HFF-Myc (cell line): ENCODE measurements around the gene SLC25A22.

Experiments
- DNase-seq: peaks from one replicate; pipeline ENCODE4 v3.0.0-alpha.2; 2011; ENCODE audit warnings: low read depth; ENCODE audit errors: extremely low read depth
- H3K4me3 ChIP-seq: replicated peaks from 2 replicates; pipeline ENCODE4 v1.5.1; 2011; ENCODE audit warnings: low read depth, mild to moderate bottlenecking, control low read depth, low read length
- TF ChIP-seq, protein P1 (sequence below): IDR thresholded peaks from 2 replicates; pipeline ENCODE4 v1.5.1; 2012; ENCODE audit warnings: mild to moderate bottlenecking, low read depth, low read length, control low read depth; ENCODE audit errors: missing control alignments

Gene SLC25A22

DNA sequence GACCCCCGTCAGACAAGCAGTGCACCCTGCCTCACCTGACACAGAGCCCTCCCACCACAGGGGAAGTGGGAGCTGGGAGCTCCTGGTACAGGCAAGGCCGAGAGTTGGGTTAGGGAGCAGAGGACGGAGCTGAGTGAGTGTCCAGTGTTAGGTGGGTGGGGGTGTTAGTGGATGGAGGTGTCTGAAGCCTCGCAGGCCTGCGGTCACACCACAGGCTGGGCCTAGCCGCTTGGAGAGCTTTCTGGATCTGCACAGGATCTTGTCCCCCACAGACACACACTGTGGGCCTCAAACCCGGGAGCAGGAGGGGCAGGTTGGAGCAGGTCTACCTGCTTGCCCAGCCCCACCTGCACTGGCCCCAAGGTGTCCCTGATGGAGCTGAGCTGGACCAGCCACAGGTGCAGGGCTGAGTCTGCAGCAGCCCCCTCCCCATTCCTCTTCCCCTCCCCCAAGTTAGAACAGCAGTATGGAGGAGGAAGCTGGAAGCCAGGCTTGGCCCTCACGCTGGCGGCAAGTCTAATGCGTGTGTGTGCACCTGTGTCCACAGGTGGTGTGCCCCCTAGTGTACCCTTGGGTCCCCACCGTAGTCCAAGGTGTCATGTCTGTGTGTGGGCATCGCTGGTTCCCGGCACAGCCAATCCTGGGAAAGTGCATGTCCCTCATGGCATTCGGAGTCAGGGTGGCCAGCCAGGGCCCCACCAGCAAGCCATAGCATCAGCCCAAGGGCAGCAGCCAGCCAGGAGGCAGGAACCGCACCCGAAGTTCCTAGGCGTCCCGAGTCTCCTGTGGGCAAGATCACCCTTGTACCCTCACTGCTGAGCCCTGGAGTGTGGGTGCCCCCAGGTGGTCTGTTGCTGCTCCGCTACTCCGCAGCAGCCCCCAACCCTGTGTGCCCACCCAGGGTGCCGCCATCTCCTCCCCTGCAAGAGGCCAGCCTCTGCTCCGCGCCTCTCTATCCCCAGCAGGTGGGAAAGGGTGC is 18.8 kb downstream of the SLC25A22 start:
- no peak for DNase-seq
- no peak overlapping the region for H3K4me3 ChIP-seq
- TF ChIP-seq, protein P1, sequence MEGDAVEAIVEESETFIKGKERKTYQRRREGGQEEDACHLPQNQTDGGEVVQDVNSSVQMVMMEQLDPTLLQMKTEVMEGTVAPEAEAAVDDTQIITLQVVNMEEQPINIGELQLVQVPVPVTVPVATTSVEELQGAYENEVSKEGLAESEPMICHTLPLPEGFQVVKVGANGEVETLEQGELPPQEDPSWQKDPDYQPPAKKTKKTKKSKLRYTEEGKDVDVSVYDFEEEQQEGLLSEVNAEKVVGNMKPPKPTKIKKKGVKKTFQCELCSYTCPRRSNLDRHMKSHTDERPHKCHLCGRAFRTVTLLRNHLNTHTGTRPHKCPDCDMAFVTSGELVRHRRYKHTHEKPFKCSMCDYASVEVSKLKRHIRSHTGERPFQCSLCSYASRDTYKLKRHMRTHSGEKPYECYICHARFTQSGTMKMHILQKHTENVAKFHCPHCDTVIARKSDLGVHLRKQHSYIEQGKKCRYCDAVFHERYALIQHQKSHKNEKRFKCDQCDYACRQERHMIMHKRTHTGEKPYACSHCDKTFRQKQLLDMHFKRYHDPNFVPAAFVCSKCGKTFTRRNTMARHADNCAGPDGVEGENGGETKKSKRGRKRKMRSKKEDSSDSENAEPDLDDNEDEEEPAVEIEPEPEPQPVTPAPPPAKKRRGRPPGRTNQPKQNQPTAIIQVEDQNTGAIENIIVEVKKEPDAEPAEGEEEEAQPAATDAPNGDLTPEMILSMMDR, result no peak

DNA sequence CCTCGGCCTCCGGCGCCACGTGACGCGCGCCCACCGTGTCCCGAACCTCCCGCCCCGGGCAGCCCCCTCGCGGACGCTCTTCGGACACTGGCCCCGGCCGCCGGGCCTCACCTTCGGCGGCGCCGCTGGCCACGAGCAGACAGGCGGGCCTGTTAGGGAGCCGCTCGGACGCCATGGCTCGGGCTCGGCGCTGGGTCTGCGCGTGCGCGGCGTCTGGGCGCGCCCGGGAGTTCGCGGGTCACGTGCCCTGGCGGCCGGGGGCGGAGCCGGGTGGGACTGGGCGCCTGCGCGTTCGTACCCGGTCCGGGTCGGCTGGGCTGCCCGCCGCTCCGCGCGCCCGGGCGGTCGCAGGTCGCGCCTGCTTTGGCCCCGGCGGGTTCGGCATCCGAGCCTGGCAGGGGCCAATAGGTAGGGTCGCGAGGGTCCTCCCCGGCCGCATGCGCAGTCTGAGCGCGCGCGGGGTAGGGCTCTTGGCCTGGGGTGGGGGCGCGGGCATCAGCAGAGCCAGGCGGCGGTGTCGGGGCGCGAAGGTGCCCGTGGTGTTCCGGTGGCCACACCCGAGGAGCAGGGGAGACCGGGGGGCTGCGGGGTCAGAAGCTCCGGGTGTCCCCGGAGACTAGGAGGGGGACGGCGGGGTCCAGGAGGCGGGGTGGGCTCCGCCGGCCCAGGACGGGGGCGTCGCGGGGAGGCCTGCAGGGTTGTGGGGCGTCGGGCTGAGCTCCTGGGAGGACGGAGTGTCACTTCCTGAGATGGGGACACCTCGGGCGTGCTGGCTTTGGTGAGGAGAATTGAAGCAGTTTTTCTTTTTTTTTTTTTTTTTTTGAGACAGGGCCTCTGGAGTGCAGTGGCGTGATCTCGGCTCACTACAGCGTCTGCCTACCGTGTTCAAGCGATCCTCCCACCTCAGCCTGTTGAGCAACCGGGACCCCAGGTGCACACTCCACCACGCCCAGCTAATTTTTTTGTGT is 20.5 kb downstream of the SLC25A22 start, which contains the start of gene GATD1:
TSS of gene GATD1 (minus strand) at position 200 of the 968 bp plus-strand sequence. CDS start at position 175, 25 bp downstream.
- TF ChIP-seq, protein P1, result no peak
- DNase-seq, result no peak

DNA sequence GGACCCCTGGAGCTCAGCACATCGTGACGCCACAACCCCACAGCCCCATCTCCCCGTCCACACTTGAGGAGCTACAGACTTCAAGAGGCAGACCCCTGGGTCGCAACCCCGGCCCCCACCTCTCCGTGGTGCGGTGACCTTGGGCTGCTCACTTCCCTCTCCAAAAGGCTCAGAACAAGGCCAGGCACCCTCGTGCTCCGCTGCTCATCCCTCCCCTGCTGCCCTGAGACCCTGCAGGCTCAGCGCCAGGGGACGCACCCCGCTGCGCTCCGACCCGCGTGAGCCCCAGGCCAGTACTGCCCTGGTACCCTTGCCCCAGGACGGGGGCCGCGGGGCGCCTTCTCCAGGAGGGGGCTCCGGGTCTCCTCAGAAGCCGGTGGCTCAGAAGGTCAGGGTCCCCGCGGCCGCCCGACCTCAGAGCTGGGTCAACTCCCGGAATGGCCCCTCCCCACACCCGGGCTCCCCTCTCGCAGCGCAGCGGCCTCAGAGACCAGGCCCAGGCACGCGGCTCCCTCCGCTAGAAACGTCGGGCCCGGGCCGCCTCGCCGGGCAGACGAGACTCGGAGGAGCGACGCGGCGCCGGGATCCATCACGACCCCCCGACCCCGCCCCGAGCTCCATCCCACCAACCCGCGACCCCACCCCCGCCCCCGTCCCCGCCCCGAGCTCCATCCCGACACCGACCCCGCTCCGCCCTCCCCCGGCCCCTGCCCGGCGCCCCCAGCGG is 21.4 kb downstream of the SLC25A22 start:
- TF ChIP-seq, protein P1, result no peak
- H3K4me3 ChIP-seq, result peak overlapping the region; percentile 97
- DNase-seq, result no peak

More for the DNA sequence above, 20.5 kb downstream of the SLC25A22 start, which contains the start of gene GATD1:
- peak within 1 kb of the TSS; percentile 97 for H3K4me3 ChIP-seq

DNA sequence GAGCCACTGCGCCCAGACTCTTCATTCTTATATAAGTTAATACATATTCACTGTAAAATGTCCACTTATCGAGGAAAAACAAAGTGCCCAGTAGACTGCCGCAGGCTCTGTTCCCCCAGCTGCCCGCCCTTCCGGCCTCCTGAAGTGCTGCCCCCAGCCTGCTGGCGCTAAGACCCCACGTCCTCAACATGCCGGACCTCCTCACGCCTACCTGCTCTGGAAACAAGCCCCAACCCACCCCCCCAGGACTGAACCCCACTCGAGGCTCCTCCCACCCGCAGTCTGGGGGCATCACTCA is 21.9 kb downstream of the SLC25A22 start:
- DNase-seq, result no peak
- TF ChIP-seq, protein P1, result no peak
- peak overlapping the region; percentile 97 for H3K4me3 ChIP-seq

DNA sequence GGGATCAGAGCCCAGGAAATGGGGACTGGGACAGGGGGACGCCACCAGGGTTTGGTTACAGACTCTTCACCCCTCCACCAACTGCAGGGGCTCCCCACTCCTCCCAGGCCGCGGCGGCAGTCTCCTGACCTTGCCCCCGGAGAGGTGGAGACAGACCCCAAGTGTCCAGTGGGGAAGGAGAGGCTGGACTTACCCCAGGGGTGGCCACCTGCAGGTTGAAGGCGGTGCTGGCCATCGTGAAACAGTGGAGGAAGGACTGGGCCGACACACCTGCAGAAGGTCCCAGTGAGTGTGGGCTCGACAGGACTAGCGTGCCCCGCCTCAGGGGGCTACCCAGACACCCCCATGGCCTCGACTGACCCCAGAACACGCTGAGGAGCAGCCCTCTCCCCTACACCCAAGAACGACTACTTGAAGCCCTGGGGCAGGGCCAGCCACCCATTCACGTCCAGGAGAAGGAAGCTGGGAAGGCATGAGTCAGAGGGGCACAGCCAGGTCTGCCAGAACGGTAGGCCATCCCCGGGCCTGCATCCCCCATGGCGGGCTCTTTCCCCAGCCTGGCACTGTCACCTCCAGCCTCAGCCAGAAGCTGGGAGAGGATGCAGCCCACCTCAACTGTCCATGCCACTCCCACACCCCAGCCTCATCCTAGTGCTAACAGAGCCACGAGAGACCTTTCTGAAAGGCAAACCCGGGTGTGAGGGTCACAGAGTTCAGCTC is 23.0 kb downstream of the SLC25A22 start:
- TF ChIP-seq, protein P1, result no peak
- no peak for DNase-seq
- H3K4me3 ChIP-seq, result peak overlapping the region; percentile 97

DNA sequence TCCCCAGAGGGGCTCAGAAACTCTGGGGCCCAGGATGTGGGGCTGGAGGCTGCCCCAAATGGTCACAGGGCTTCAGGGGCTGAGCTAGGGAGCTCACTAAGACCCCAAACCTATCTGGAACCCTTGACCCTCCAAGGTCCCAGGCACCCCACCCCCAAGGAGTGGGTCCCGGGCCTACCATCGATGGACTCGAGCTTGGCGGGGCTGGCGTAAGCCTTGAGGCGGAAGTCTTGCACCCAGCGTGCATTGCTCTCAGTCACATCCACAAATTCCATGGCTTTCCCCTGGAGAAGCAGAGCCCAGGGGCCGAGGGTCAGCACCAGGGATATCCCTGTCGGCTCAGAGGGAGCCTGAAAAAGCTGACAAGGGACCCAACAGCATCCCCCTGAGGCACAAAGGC is 24.3 kb downstream of the SLC25A22 start:
- H3K4me3 ChIP-seq, result no peak overlapping the region
- TF ChIP-seq, protein P1, result no peak
- DNase-seq, result no peak
